PC-3 (cell line): ENCODE measurements around the gene SPINK7. TPM values are rescaled to one million over a fixed set of nuclear protein-coding genes. Genes with fewer than 3 reads are reported as not detected.

Source experiments
- ATAC-seq: fragments of 200-7000 bp; cut with Tn5 transposase; 2 replicates; pipeline ENCODE4 v1.9.1; 2020; ENCODE audit warnings: mild to moderate bottlenecking, moderate library complexity
- BruUV-seq: library from RNA; stranded (reverse); fragments of 400-500 nt; replicated peaks from 2 replicates; lab custom pipeline; 2021; lab: Mats Ljungman, UMichigan
- CTCF ChIA-PET: fragments of 300-600 bp; sonication (Branson Sonifier 250); formaldehyde crosslinking; loops from one replicate; lab custom pipeline; 2022; ENCODE audit warnings: antibody characterized with exemption; lab: Charles Lee
- POLR2A ChIA-PET: fragments of 300-600 bp; sonication (Branson Sonifier 250); formaldehyde crosslinking; loops from one replicate; lab custom pipeline; 2022; ENCODE audit warnings: antibody characterized with exemption; ENCODE audit not compliant: unreplicated experiment; lab: Charles Lee
- DNase-seq: peaks from one replicate; pipeline ENCODE4 v3.0.0-alpha.2; 2015
- H2AFZ ChIP-seq: fragments of 300-600 bp; sonication (generic); 2 replicates; pipeline ENCODE4 v1.6.0; 2016; ENCODE audit warnings: antibody characterized with exemption, low read length
- H3F3A ChIP-seq: fragments of 300-600 bp; sonication (generic); one replicate; pipeline ENCODE4 v1.6.0; 2017; ENCODE audit warnings: antibody characterized with exemption, low read length, control low read depth, mild to moderate bottlenecking; ENCODE audit not compliant: unreplicated experiment
- H3K27ac ChIP-seq: fragments of 300-600 bp; sonication (generic); 2 replicates; pipeline ENCODE4 v1.5.1; 2016; ENCODE audit warnings: mild to moderate bottlenecking, low read length
- H3K27me3 ChIP-seq: fragments of 300-600 bp; sonication (generic); 2 replicates; pipeline ENCODE4 v1.6.1; 2016; ENCODE audit warnings: low read length, mixed read lengths
- H3K36me3 ChIP-seq: fragments of 300-600 bp; sonication (generic); 2 replicates; pipeline ENCODE4 v1.6.1; 2016; ENCODE audit warnings: low read depth, mixed run types, low read length, mixed read lengths
- H3K4me1 ChIP-seq: fragments of 300-600 bp; sonication (generic); 2 replicates; pipeline ENCODE4 v1.5.1; 2016; ENCODE audit warnings: low read length; ENCODE audit not compliant: insufficient read depth
- H3K4me2 ChIP-seq: fragments of 300-600 bp; sonication (generic); 2 replicates; pipeline ENCODE4 v1.6.0; 2016; ENCODE audit warnings: low read length
- H3K4me3 ChIP-seq: fragments of 300-600 bp; sonication (generic); 2 replicates; pipeline ENCODE4 v1.5.1; 2016; ENCODE audit warnings: mild to moderate bottlenecking, low read length, mixed read lengths
- H3K79me2 ChIP-seq: fragments of 300-600 bp; sonication (generic); 2 replicates; pipeline ENCODE4 v1.6.1; 2017; ENCODE audit warnings: low read length, mixed read lengths
- H3K9ac ChIP-seq: fragments of 300-600 bp; sonication (generic); 2 replicates; pipeline ENCODE4 v1.6.0; 2016; ENCODE audit warnings: mild to moderate bottlenecking, low read length
- H3K9me2 ChIP-seq: fragments of 300-600 bp; sonication (generic); replicated peaks from 2 replicates; pipeline ENCODE4 v1.6.1; 2016; ENCODE audit warnings: mixed run types, low read length, mixed read lengths
- H3K9me3 ChIP-seq: fragments of 300-600 bp; sonication (generic); 2 replicates; pipeline ENCODE4 v1.6.1; 2016; ENCODE audit warnings: low read length, mixed read lengths
- H4K20me1 ChIP-seq: fragments of 300-600 bp; sonication (generic); 2 replicates; pipeline ENCODE4 v1.6.1; 2016; ENCODE audit warnings: low read length, mixed read lengths
- CTCF ChIP-seq: fragments of 300-600 bp; sonication (generic); conservative IDR thresholded peaks from 2 replicates; pipeline ENCODE4 v1.5.1; 2017; ENCODE audit warnings: antibody characterized with exemption, low read depth, mild to moderate bottlenecking, low read length
- EZH2 ChIP-seq: fragments of 300-600 bp; sonication (generic); IDR thresholded peaks from one replicate; pipeline ENCODE4 v1.6.1; 2017; ENCODE audit warnings: antibody characterized with exemption, mild to moderate bottlenecking, low read length; ENCODE audit not compliant: unreplicated experiment
- EZH2phosphoT487 ChIP-seq: fragments of 300-600 bp; sonication (generic); IDR thresholded peaks from 2 replicates; pipeline ENCODE4 v1.6.1; 2018; ENCODE audit warnings: mild to moderate bottlenecking, antibody characterized with exemption, low read length, borderline replicate concordance
- intact Hi-C: fragments of 100-400 bp; cut with micrococcal nuclease; formaldehyde crosslinking; loops from 2 replicates; pipeline ENCODE4 v1.9.0; 2023
- total RNA-seq: library from RNA; depleted of rRNA; stranded (reverse); fragments of >200 nt; gene quantifications from 2 replicates; pipeline ENCODE4 v1.2.3, GENCODE V29; 2014

SPINK7 gene
- total RNA-seq, 1 experiment from 2014 or later = 0.15 TPM

DNA sequence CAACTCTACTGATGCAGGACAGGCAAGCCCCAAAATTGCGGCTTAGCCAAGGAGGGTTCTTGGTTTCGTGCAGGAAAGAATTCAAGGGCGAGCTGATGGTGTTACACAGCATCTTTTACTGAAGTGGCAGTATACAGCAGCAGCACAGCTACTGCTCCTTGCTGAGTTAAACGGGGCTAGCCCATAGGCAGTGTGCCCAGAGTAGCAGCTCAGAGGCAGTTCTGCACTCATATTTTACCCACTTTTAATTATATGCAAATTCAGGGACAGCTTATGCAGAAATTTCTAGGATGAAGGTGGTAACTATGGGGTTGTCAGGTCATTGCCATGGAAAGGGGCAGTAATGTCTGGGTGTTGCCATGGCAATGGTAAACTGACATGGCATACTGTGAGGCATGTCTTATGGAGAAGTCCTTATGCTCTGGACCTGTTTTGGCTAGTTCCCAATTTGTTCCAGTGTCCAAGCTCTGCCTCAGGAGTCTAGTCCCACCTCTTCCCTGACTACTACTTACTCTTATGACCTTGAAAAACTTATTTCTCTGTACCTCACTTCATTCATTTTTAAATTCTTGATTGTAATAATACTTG lies 21.1 kb downstream of the SPINK7 start:
- H3K36me3 ChIP-seq = no peaks in the 10 kb centered on the region
- intact Hi-C loops = no loop called here
- BruUV-seq = no TSS peak
- no peak overlapping the region for H2AFZ ChIP-seq
- ATAC-seq = no peak
- H3K4me2 ChIP-seq = no peak overlapping the region
- no peak overlapping the region for H3K9ac ChIP-seq
- TF ChIP-seq EZH2phosphoT487 (no peak), EZH2 (no peak), CTCF (no peak)
- H3K79me2 ChIP-seq = no peaks in the 10 kb centered on the region
- no peaks in the 10 kb centered on the region for H3K27me3 ChIP-seq
- no peak overlapping the region for H3K27ac ChIP-seq
- H3F3A ChIP-seq = peaks cover 3% of the 10 kb centered on the region
- DNase-seq = no peak
- no peak overlapping the region for H3K4me3 ChIP-seq
- ChIA-PET POLR2A (no interaction called here), CTCF (no interaction called here)
- no peaks in the 10 kb centered on the region for H4K20me1 ChIP-seq
- H3K9me3 ChIP-seq = no peaks in the 10 kb centered on the region
- H3K4me1 ChIP-seq = peaks cover 19% of the 10 kb centered on the region
- no peaks in the 10 kb centered on the region for H3K9me2 ChIP-seq

GRCh38 chr5:148335259-148335658 lies 23.0 kb downstream of the SPINK7 start, which contains the start of gene SPINK9:
TSS of gene SPINK9 (plus strand) at chr5:148335559. CDS start at chr5:148335614, 55 bp downstream.
- BruUV-seq = no TSS peak
- Histone ChIP-seq H2AFZ (no peak within 1 kb of the TSS), H3K27ac (peak within 1 kb of the TSS; percentile 59), H3K27me3 (no peaks in the 10 kb centered on the region), H3K36me3 (no peaks in the 10 kb centered on the region), H3K79me2 (no peaks in the 10 kb centered on the region), H3K9me3 (no peaks in the 10 kb centered on the region), H3K9ac (no peak within 1 kb of the TSS), H4K20me1 (no peaks in the 10 kb centered on the region), H3K4me1 (peaks cover 19% of the 10 kb centered on the region), H3F3A (peaks cover 3% of the 10 kb centered on the region), H3K4me2 (0 out of 2 replicates have a peak within 1 kb of the TSS, but pooled peaks have one; percentile 36), H3K4me3 (no peak within 1 kb of the TSS), H3K9me2 (no peaks in the 10 kb centered on the region)
- POLR2A ChIA-PET = interaction anchor here (0.6 kb wide), 1 partner anchor 169 kb away, joined by 4 read pairs; no protein-coding TSS in a partner anchor
- CTCF ChIA-PET = no interaction called here
- TF ChIP-seq EZH2 = no peak
- no peak for TF ChIP-seq EZH2phosphoT487
- TF ChIP-seq CTCF = no peak
- intact Hi-C loops = no loop called here
- ATAC-seq (no peak), DNase-seq (no peak)
